SK-N-SH (cell line): ENCODE measurements around the gene HSPB3. TPM values are rescaled to one million over a fixed set of nuclear protein-coding genes. Genes with fewer than 3 reads are reported as not detected.
A peak's percentile ranks its signal among the peaks of the same experiment; 100 is the strongest.

Experiments used
- CTCF ChIA-PET: fragments of 300-600, 350-600 bp; formaldehyde crosslinking; extraction: SDS; loops from one replicate; lab custom pipeline; 2021; lab: Yijun Ruan, JAX
- POLR2A ChIA-PET: fragments of 350-600 bp; sonication (Branson Sonifier 250); formaldehyde crosslinking; extraction: SDS; loops from one replicate; lab custom pipeline; 2020; ENCODE audit warnings: antibody characterized with exemption, inconsistent platforms; lab: Yijun Ruan, JAX
- DNase-seq: peaks from one replicate; pipeline ENCODE4 v3.0.0; 2012
- H2AFZ ChIP-seq: fragments of 200-600 bp; sonication (generic); 2 replicates; pipeline ENCODE4 v1.8.1; 2016; ENCODE audit warnings: antibody characterized with exemption, mild to moderate bottlenecking, low read depth
- H3F3A ChIP-seq: fragments of 200-600 bp; sonication (generic); replicated peaks from 2 replicates; pipeline ENCODE3; 2016; ENCODE audit warnings: antibody characterized with exemption, mild to moderate bottlenecking; ENCODE audit not compliant: insufficient read depth
- H3K27ac ChIP-seq, 2 experiments: fragments of 200-500 bp in 1 of 2; fragments of 200-600 bp in 1 of 2; sonication (Bioruptor generic) in 1 of 2; sonication (generic), shearing (Covaris generic) in 1 of 2; 2 replicates each; pipeline versions ENCODE4 v1.5.1 to v1.6.1; 2014 to 2016; ENCODE audit warnings: low read depth in 2 of 2, inconsistent platforms in 1 of 2, low read length in 1 of 2, mild to moderate bottlenecking in 1 of 2, mixed read lengths in 1 of 2
- H3K27me3 ChIP-seq: fragments of 200-600 bp; sonication (generic), shearing (Covaris generic); 2 replicates; pipeline ENCODE4 v1.6.1; 2016; ENCODE audit warnings: mixed run types; ENCODE audit not compliant: insufficient read depth
- H3K36me3 ChIP-seq, 2 experiments: fragments of 200-500 bp in 1 of 2; fragments of 200-600 bp in 1 of 2; sonication (Bioruptor generic) in 1 of 2; sonication (generic) in 1 of 2; replicated peaks in 1 of 2; 2 replicates each; pipeline versions ENCODE3 to v1.5.1; 2014 to 2016; ENCODE audit warnings: low read length in 1 of 2, mild to moderate bottlenecking in 1 of 2; ENCODE audit not compliant: insufficient read depth in 2 of 2, control insufficient read depth in 1 of 2
- H3K4me1 ChIP-seq, 2 experiments: fragments of 200-500 bp in 1 of 2; fragments of 200-600 bp in 1 of 2; sonication (Bioruptor generic) in 1 of 2; sonication (generic), shearing (Covaris generic) in 1 of 2; 2 replicates each; pipeline versions ENCODE4 v1.5.1 to v1.6.1; 2014 to 2016; ENCODE audit warnings: low read depth in 1 of 2, low read length in 1 of 2, mixed run types in 1 of 2; ENCODE audit not compliant: insufficient read depth in 2 of 2, control insufficient read depth in 1 of 2
- H3K4me2 ChIP-seq: fragments of 200-600 bp; sonication (generic), shearing (Covaris generic); 2 replicates; pipeline ENCODE4 v1.6.1; 2017; ENCODE audit warnings: mixed run types
- H3K4me3 ChIP-seq, 2 experiments: fragments of 200-500 bp in 1 of 2; fragments of 200-600 bp in 1 of 2; sonication (Bioruptor generic) in 1 of 2; sonication (generic), shearing (Covaris generic) in 1 of 2; 2 replicates each; pipeline versions ENCODE4 v1.5.1 to v1.8.1; 2014 to 2016; ENCODE audit warnings: low read depth in 2 of 2, inconsistent platforms in 1 of 2, low read length in 1 of 2, mild to moderate bottlenecking in 1 of 2, mixed read lengths in 1 of 2, moderate library complexity in 1 of 2
- H3K79me2 ChIP-seq: fragments of 200-600 bp; sonication (generic); 2 replicates; pipeline ENCODE4 v1.8.1; 2017; ENCODE audit warnings: mild to moderate bottlenecking; ENCODE audit not compliant: insufficient read depth
- H3K9ac ChIP-seq: fragments of 200-600 bp; sonication (generic); 2 replicates; pipeline ENCODE4 v1.6.1; 2017; ENCODE audit warnings: mixed run types
- H3K9me2 ChIP-seq: fragments of 200-600 bp; sonication (generic); 2 replicates; pipeline ENCODE4 v1.6.1; 2017; ENCODE audit warnings: mixed run types
- H3K9me3 ChIP-seq: fragments of 200-600 bp; sonication (generic); 2 replicates; pipeline ENCODE4 v1.6.1; 2017; ENCODE audit warnings: mixed run types, mild to moderate bottlenecking, moderate library complexity
- H4K20me1 ChIP-seq: fragments of 200-600 bp; sonication (generic); 2 replicates; pipeline ENCODE4 v1.6.1; 2017; ENCODE audit warnings: mild to moderate bottlenecking, mixed run types; ENCODE audit not compliant: insufficient read depth
- CTCF ChIP-seq: fragments of 200-600 bp; sonication (generic); IDR thresholded peaks from 2 replicates; pipeline ENCODE4 v1.6.1; 2017; ENCODE audit warnings: antibody characterized with exemption, mild to moderate bottlenecking, moderate library complexity
- EP300 ChIP-seq, 2 experiments: IDR thresholded peaks; 2 replicates each; pipeline versions ENCODE4 v1.4.0 to v1.6.1; 2012; ENCODE audit warnings: borderline replicate concordance in 1 of 2, low read depth in 1 of 2, low read length in 1 of 2
- FOSL2 ChIP-seq: IDR thresholded peaks from 2 replicates; pipeline ENCODE4 v1.4.0; 2012; ENCODE audit warnings: low read depth, mild to moderate bottlenecking, moderate library complexity, borderline replicate concordance
- GABPA ChIP-seq: IDR thresholded peaks from 2 replicates; pipeline ENCODE4 v1.4.0; 2012; ENCODE audit warnings: low read depth, mild to moderate bottlenecking
- MXI1 ChIP-seq: IDR thresholded peaks from 2 replicates; pipeline ENCODE4 v1.6.1; 2012; ENCODE audit warnings: mild to moderate bottlenecking, low read depth, low read length, improper control_type of control experiment
- PBX3 ChIP-seq: IDR thresholded peaks from 2 replicates; pipeline ENCODE4; 2012
- POLR2AphosphoS5 ChIP-seq: IDR thresholded peaks from 2 replicates; pipeline ENCODE4 v1.6.1; 2012; ENCODE audit warnings: low read depth, low read length
- RAD21 ChIP-seq: IDR thresholded peaks from 2 replicates; pipeline ENCODE4 v1.6.1; 2012; ENCODE audit warnings: mild to moderate bottlenecking, low read length
- RFX5 ChIP-seq: IDR thresholded peaks from 2 replicates; pipeline ENCODE4 v1.6.1; 2012; ENCODE audit warnings: mild to moderate bottlenecking, improper control_type of control experiment, low read length
- RXRA ChIP-seq: IDR thresholded peaks from 2 replicates; pipeline ENCODE4 v1.4.0; 2012; ENCODE audit warnings: low read depth, mild to moderate bottlenecking, borderline replicate concordance
- SIN3A ChIP-seq: IDR thresholded peaks from 2 replicates; pipeline ENCODE4 v1.6.1; 2012; ENCODE audit warnings: low read depth, mild to moderate bottlenecking, low read length, moderate library complexity, borderline replicate concordance
- SMC3 ChIP-seq: IDR thresholded peaks from 2 replicates; pipeline ENCODE4 v1.6.1; 2012; ENCODE audit warnings: low read depth, low read length, improper control_type of control experiment
- TCF12 ChIP-seq: IDR thresholded peaks from 2 replicates; pipeline ENCODE4 v1.4.0; 2012
- USF1 ChIP-seq: IDR thresholded peaks from 2 replicates; pipeline ENCODE4 v1.4.0; 2012; ENCODE audit warnings: low read depth, borderline replicate concordance
- USF2 ChIP-seq: fragments of 150-350 bp; IDR thresholded peaks from 2 replicates; pipeline ENCODE4 v1.6.1; 2017; ENCODE audit warnings: antibody characterized with exemption, low read length, low read depth, borderline replicate concordance
- WGBS: methylation state at CpG from one replicate; pipeline ENCODE4 v1.1.6; 2017; ENCODE audit warnings: low lambda C conversion rate; 5-methylcytosine and 5-hydroxymethylcytosine counted together
- polyA plus RNA-seq, 3 experiments: library from polyadenylated mRNA; depleted of rRNA; stranded (reverse); fragments of >200 nt; gene quantifications; 2 replicates each; pipeline ENCODE4 v1.2.3, GENCODE V29; 2012

Gene HSPB3
- polyA plus RNA-seq, 1 of the 3 experiments (the other 2 are of a cell fraction): 3.3 TPM

- ChIA-PET CTCF (interaction anchor here (0.8 to 2.7 kb wide), 8 partner anchors 10 to 453 kb away, joined by 3 to 28 read pairs (median 6); no protein-coding TSS in a partner anchor), POLR2A (no interaction called here)
- Histone ChIP-seq H3K4me3 (no peak overlapping the region), H3K79me2 (no peaks in the 10 kb centered on the region), H3K27ac (no peak overlapping the region), H3K4me1 (no peaks in the 10 kb centered on the region; a peak in 1 of 4 replicates), H3K36me3 (no peaks in the 10 kb centered on the region), H4K20me1 (no peaks in the 10 kb centered on the region), H3K9ac (no peak overlapping the region), H3K4me2 (no peak overlapping the region), H3K27me3 (no peaks in the 10 kb centered on the region; the same call in 1 of the 2 replicates), H2AFZ (no peak overlapping the region), H3K9me2 (no peaks in the 10 kb centered on the region), H3F3A (no peaks in the 10 kb centered on the region), H3K9me3 (no peaks in the 10 kb centered on the region)
- TF ChIP-seq EP300 (IDR thresholded peaks at IDR 0.05; ENCODE audit: borderline replicate concordance in 1 of 2, low read depth in 1 of 2, low read length in 1 of 2) (no peak), RAD21 (peak; percentile 59), GABPA (no peak), CTCF (peak; percentile 68), TCF12 (0 out of 2 replicates have a peak, but pooled peaks have one; percentile 6), USF1 (no peak), MXI1 (no peak), PBX3 (no peak), RXRA (no peak), FOSL2 (no peak), SIN3A (no peak), SMC3 (peak; percentile 67)
- peak; percentile 40 for DNase-seq
Measured at GRCh38 chr5:54443270-54443669, 12.2 kb upstream of the HSPB3 start.

GRCh38 chr5:54445691-54446378, 9.7 kb upstream of the HSPB3 start:
- Histone ChIP-seq H3K9me3 (no peaks in the 10 kb centered on the region), H3K79me2 (no peaks in the 10 kb centered on the region), H3K9me2 (no peaks in the 10 kb centered on the region), H4K20me1 (no peaks in the 10 kb centered on the region), H3K9ac (no peak overlapping the region), H3K4me3 (no peak overlapping the region), H3K27me3 (no peaks in the 10 kb centered on the region), H3K4me1 (no peaks in the 10 kb centered on the region; a peak in 1 of 4 replicates), H3K4me2 (no peak overlapping the region), H3K27ac (no peak overlapping the region), H3F3A (no peaks in the 10 kb centered on the region), H3K36me3 (no peaks in the 10 kb centered on the region), H2AFZ (no peak overlapping the region)
- DNase-seq: no peak
- ChIA-PET POLR2A (no interaction called here), CTCF (interaction anchor here (2.3 kb wide), 1 partner anchor 44 kb away, joined by 10 read pairs; no protein-coding TSS in a partner anchor)
- WGBS: 95% methylated on average over 2 of the region's 2 CpGs
- no peak for TF ChIP-seq MXI1
- no peak for TF ChIP-seq POLR2AphosphoS5
- no peak for TF ChIP-seq USF2
- no peak for TF ChIP-seq FOSL2
- TF ChIP-seq RFX5: no peak
